Right lung (tissue), 5 donors: ENCODE measurements around the gene SHMT1. TPM values are rescaled to one million over a fixed set of nuclear protein-coding genes. Genes with fewer than 3 reads are reported as not detected.

Experiments used
- DNase-seq, 2 donors: peaks; one replicate each; pipeline ENCODE4 v3.0.0-alpha.2; 2013
- polyA plus RNA-seq, 5 donors: library from polyadenylated mRNA; unstranded; fragments of 120-200 nt; gene quantifications; one replicate each; pipeline versions ENCODE4 v1.2.1 to v1.2.3, GENCODE V29; 2013; ENCODE audit warnings: inconsistent platforms in 1 of 5, low replicate concordance in 1 of 5; ENCODE audit not compliant: insufficient read length in 5 of 5, insufficient read depth in 1 of 5

The SHMT1 gene
- polyA plus RNA-seq, 5 donors = 22.3 to 27.9 (median 24.2) TPM

- no peak for DNase-seq
These were observed 71.4 kb downstream of the SHMT1 start for GRCh38 chr17:18291718-18292540.

GRCh38 chr17:18285296-18285695 is 78.1 kb downstream of the SHMT1 start:
- no peak for DNase-seq

- DNase-seq = no peak
These were observed 81.6 kb downstream of the SHMT1 start for GRCh38 chr17:18281788-18282187.

GRCh38 chr17:18280766-18281371 is 82.5 kb downstream of the SHMT1 start:
- no peak for DNase-seq

- DNase-seq = no peak
These were observed 83.1 kb downstream of the SHMT1 start for GRCh38 chr17:18280249-18280648.

GRCh38 chr17:18278867-18279266 is 84.5 kb downstream of the SHMT1 start:
- DNase-seq = no peak

Other genes with a start within 250 kb of the SHMT1 start
- gene ALKBH5, start 179.7 kb downstream of the SHMT1 start, polyA plus RNA-seq = 10 to 100 TPM; 46.8 to 75.1 (median 59.2) TPM
- 10 to 100 TPM; 25.0 to 39.9 (median 33.3) TPM for gene LLGL1, start 137.9 kb downstream of the SHMT1 start, polyA plus RNA-seq
- gene FLII, start 104.8 kb downstream of the SHMT1 start, polyA plus RNA-seq = 100 to 1,000 TPM; 104 to 163 (median 131) TPM
- gene MIEF2, start 102.9 kb downstream of the SHMT1 start, polyA plus RNA-seq = 10 to 100 TPM in 3 of 5 donors, 1 to 10 TPM in 2; 7.3 to 12.9 (median 10.3) TPM
- 10 to 100 TPM; 42.6 to 58.6 (median 47.2) TPM for gene TOP3A, start 48.6 kb downstream of the SHMT1 start, polyA plus RNA-seq
- 10 to 100 TPM; 10.6 to 14.1 (median 11.7) TPM for gene SMCR8, start 48.3 kb downstream of the SHMT1 start, polyA plus RNA-seq
- gene EVPLL, start 14.2 kb upstream of the SHMT1 start, polyA plus RNA-seq = under 1 TPM; 0.51 to 0.94 (median 0.85) TPM
- under 1 TPM in 1 of 5 donors, not detected in 4; 0.13 TPM for gene LGALS9C, start 113.2 kb upstream of the SHMT1 start, polyA plus RNA-seq